Measurements from ENCODE around the gene NPC1.

DNA sequence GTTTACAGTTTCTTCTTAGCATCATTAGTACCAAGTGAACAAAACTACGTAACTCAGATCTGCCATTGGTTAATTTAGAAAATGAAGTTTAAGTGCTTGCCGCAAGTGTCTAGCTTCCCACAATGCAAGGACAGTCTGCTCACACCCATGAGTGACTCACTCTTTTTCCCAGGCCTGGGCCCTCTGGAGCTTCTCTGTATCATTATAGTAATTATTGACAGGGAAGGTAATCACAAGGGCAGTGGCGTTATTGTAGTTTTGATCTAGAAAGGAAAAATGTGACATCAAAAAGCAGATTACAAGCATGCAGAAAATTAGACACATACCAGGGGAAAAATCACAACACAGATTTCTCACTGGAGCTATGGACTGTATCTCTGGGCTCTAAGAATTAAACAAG lies 38.5 kb downstream of the NPC1 start:
- TF ChIP-seq, protein P1, sequence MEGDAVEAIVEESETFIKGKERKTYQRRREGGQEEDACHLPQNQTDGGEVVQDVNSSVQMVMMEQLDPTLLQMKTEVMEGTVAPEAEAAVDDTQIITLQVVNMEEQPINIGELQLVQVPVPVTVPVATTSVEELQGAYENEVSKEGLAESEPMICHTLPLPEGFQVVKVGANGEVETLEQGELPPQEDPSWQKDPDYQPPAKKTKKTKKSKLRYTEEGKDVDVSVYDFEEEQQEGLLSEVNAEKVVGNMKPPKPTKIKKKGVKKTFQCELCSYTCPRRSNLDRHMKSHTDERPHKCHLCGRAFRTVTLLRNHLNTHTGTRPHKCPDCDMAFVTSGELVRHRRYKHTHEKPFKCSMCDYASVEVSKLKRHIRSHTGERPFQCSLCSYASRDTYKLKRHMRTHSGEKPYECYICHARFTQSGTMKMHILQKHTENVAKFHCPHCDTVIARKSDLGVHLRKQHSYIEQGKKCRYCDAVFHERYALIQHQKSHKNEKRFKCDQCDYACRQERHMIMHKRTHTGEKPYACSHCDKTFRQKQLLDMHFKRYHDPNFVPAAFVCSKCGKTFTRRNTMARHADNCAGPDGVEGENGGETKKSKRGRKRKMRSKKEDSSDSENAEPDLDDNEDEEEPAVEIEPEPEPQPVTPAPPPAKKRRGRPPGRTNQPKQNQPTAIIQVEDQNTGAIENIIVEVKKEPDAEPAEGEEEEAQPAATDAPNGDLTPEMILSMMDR (IDR thresholded peaks at IDR 0.05) = no peak
- TF ChIP-seq SMAD3 (CRISPR knock-in tag; IDR thresholded peaks at IDR 0.05; ENCODE audit: borderline replicate concordance) (no peak), ARID4B (CRISPR knock-in tag; IDR thresholded peaks at IDR 0.05; ENCODE audit: borderline replicate concordance) (no peak), CDX4 (CRISPR knock-in tag; IDR thresholded peaks at IDR 0.05; ENCODE audit: borderline replicate concordance) (no peak), ZNF317 (CRISPR knock-in tag; IDR thresholded peaks at IDR 0.05; ENCODE audit: borderline replicate concordance, low read depth) (no peak), E2F1 (CRISPR knock-in tag; IDR thresholded peaks at IDR 0.05) (no peak), ELF4 (CRISPR knock-in tag; IDR thresholded peaks at IDR 0.05; ENCODE audit: low read depth) (no peak), ZNF232 (CRISPR knock-in tag; IDR thresholded peaks at IDR 0.05) (no peak), SP1 (CRISPR knock-in tag; conservative IDR thresholded peaks at IDR 0.05) (no peak), FOXP1 (CRISPR knock-in tag; IDR thresholded peaks at IDR 0.05; ENCODE audit: borderline replicate concordance) (no peak)
- TF ChIP-seq, protein P2, sequence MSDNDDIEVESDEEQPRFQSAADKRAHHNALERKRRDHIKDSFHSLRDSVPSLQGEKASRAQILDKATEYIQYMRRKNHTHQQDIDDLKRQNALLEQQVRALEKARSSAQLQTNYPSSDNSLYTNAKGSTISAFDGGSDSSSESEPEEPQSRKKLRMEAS (CRISPR knock-in tag; IDR thresholded peaks at IDR 0.05) = no peak
- TF ChIP-seq, protein P3, sequence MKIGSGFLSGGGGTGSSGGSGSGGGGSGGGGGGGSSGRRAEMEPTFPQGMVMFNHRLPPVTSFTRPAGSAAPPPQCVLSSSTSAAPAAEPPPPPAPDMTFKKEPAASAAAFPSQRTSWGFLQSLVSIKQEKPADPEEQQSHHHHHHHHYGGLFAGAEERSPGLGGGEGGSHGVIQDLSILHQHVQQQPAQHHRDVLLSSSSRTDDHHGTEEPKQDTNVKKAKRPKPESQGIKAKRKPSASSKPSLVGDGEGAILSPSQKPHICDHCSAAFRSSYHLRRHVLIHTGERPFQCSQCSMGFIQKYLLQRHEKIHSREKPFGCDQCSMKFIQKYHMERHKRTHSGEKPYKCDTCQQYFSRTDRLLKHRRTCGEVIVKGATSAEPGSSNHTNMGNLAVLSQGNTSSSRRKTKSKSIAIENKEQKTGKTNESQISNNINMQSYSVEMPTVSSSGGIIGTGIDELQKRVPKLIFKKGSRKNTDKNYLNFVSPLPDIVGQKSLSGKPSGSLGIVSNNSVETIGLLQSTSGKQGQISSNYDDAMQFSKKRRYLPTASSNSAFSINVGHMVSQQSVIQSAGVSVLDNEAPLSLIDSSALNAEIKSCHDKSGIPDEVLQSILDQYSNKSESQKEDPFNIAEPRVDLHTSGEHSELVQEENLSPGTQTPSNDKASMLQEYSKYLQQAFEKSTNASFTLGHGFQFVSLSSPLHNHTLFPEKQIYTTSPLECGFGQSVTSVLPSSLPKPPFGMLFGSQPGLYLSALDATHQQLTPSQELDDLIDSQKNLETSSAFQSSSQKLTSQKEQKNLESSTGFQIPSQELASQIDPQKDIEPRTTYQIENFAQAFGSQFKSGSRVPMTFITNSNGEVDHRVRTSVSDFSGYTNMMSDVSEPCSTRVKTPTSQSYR (CRISPR knock-in tag; IDR thresholded peaks at IDR 0.05) = no peak
- TF ChIP-seq, protein P4, sequence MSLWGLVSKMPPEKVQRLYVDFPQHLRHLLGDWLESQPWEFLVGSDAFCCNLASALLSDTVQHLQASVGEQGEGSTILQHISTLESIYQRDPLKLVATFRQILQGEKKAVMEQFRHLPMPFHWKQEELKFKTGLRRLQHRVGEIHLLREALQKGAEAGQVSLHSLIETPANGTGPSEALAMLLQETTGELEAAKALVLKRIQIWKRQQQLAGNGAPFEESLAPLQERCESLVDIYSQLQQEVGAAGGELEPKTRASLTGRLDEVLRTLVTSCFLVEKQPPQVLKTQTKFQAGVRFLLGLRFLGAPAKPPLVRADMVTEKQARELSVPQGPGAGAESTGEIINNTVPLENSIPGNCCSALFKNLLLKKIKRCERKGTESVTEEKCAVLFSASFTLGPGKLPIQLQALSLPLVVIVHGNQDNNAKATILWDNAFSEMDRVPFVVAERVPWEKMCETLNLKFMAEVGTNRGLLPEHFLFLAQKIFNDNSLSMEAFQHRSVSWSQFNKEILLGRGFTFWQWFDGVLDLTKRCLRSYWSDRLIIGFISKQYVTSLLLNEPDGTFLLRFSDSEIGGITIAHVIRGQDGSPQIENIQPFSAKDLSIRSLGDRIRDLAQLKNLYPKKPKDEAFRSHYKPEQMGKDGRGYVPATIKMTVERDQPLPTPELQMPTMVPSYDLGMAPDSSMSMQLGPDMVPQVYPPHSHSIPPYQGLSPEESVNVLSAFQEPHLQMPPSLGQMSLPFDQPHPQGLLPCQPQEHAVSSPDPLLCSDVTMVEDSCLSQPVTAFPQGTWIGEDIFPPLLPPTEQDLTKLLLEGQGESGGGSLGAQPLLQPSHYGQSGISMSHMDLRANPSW (CRISPR knock-in tag; conservative IDR thresholded peaks at IDR 0.05; ENCODE audit: low read depth) = no peak
- TF ChIP-seq, protein P5, sequence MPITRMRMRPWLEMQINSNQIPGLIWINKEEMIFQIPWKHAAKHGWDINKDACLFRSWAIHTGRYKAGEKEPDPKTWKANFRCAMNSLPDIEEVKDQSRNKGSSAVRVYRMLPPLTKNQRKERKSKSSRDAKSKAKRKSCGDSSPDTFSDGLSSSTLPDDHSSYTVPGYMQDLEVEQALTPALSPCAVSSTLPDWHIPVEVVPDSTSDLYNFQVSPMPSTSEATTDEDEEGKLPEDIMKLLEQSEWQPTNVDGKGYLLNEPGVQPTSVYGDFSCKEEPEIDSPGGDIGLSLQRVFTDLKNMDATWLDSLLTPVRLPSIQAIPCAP (CRISPR knock-in tag; IDR thresholded peaks at IDR 0.05) = no peak
